ENCODE results near the gene MAGEF1. TPM values are rescaled to one million over a fixed set of nuclear protein-coding genes. Genes with fewer than 3 reads are reported as not detected.

The MAGEF1 gene
- total and polyA plus RNA-seq, 2 experiments from 2014 or later: 66.5 to 88.7 TPM

GRCh38 chr3:184741798-184742675 lies 30.2 kb upstream of the MAGEF1 start:
- no peak overlapping the region for H3K4me3 Mint-ChIP-seq
- H3K36me3 ChIP-seq (ENCODE audit: insufficient read depth): no peaks in the 10 kb centered on the region
- peak; percentile 46 for ATAC-seq
- no peaks in the 10 kb centered on the region for H3K4me1 ChIP-seq (ENCODE audit: insufficient read depth)
- peaks cover 13% of the 10 kb centered on the region for H3K27me3 Mint-ChIP-seq (ENCODE audit: insufficient read depth, low read depth, poor library complexity)
- H4K20me1 ChIP-seq (replicated peaks; ENCODE audit: insufficient read depth): no peaks in the 10 kb centered on the region
- H3K4me1 Mint-ChIP-seq: peaks cover 21% of the 10 kb centered on the region
- no peaks in the 10 kb centered on the region for H3K36me3 Mint-ChIP-seq (ENCODE audit: low read depth)
- no peaks in the 10 kb centered on the region for H3K27me3 ChIP-seq (ENCODE audit: insufficient read depth)
- H3K4me2 ChIP-seq: no peak overlapping the region
- no peak overlapping the region for H3K27ac ChIP-seq (ENCODE audit: low read depth)
- no peak overlapping the region for H3K4me3 ChIP-seq
- no peak overlapping the region for H3K27ac Mint-ChIP-seq
- DNase-seq (ENCODE audit: low spot score): peak; percentile 59
- H3K79me2 ChIP-seq (replicated peaks; ENCODE audit: insufficient read depth): no peaks in the 10 kb centered on the region
- H2AFZ ChIP-seq: no peak overlapping the region
- peak; percentile 38 to 43 for TF ChIP-seq CTCF (conservative IDR thresholded peaks at IDR 0.05; ENCODE audit: low read depth in 2 of 2)
- TF ChIP-seq POLR2AphosphoS5 (IDR thresholded peaks at IDR 0.05; ENCODE audit: low read depth): no peak
- TF ChIP-seq EZH2phosphoT487 (IDR thresholded peaks at IDR 0.05; ENCODE audit: unreplicated experiment): no peak
- no peak for TF ChIP-seq ZNF462 (CRISPR knock-in tag; IDR thresholded peaks at IDR 0.05)
- no peaks in the 10 kb centered on the region for H3K9me3 Mint-ChIP-seq
- no peaks in the 10 kb centered on the region for H3K9me2 ChIP-seq (ENCODE audit: insufficient read depth)
- H3F3A ChIP-seq (replicated peaks; ENCODE audit: low read depth): no peaks in the 10 kb centered on the region
